ENCODE measurements around the gene PPP1R37. TPM values are rescaled to one million over a fixed set of nuclear protein-coding genes. Genes with fewer than 3 reads are reported as not detected.

PPP1R37 gene
- total and polyA plus RNA-seq, 2 of the 8 experiments (the other 6 are each of a cell fraction or from before 2014, with no cell fraction given), result 14.6 to 25.7 TPM

GRCh38 chr19:45146251-45146650 lies 53.3 kb downstream of the PPP1R37 start:
- H4K20me1 ChIP-seq (replicated peaks in 1 of 2; ENCODE audit: control insufficient read depth in 1 of 2, insufficient read depth in 2 of 2, low read length in 2 of 2), result peaks cover 0 to 20% of the 10 kb centered on the region in 2 experiments
- H2BK5ac ChIP-seq (ENCODE audit: low read depth, low read length), result no peak overlapping the region
- no peak overlapping the region for H2BK20ac ChIP-seq (ENCODE audit: low read length)
- H3K27me3 ChIP-seq (replicated peaks in 1 of 4; ENCODE audit: control insufficient read depth in 3 of 4, extremely low read depth in 1 of 4, insufficient read depth in 3 of 4, low read length in 3 of 4), result peaks cover 0 to 3% (median 1%) of the 10 kb centered on the region in 4 experiments; a peak in 2 of 7 replicates
- no peak overlapping the region for H3K9ac ChIP-seq (replicated peaks in 1 of 4; ENCODE audit: extremely low read depth in 1 of 4, low read depth in 3 of 4, low read length in 3 of 4)
- WGBS, 2 experiments (ENCODE audit: extremely low coverage in 1 of 2, insufficient coverage in 1 of 2, insufficient read length in 1 of 2, insufficient replicate concordance in 2 of 2, low coverage in 1 of 2, low lambda C conversion rate in 2 of 2, missing lambda C conversion rate in 1 of 2), result 90% methylated on average over 9 of the region's 13 CpGs; no CpG with 5 or more reads in 1 of the 2 experiments
- H3K4me2 ChIP-seq (ENCODE audit: insufficient read depth in 1 of 2, low read depth in 2 of 2, low read length in 2 of 2), result no peak overlapping the region
- H2BK15ac ChIP-seq (ENCODE audit: low read length), result no peak overlapping the region
- no peak overlapping the region for H4K91ac ChIP-seq (replicated peaks; ENCODE audit: insufficient read length, low read length)
- no peak overlapping the region for H2BK12ac ChIP-seq (ENCODE audit: low read depth, low read length)
- H4K5ac ChIP-seq (ENCODE audit: insufficient read length, low read depth, low read length), result no peak overlapping the region
- no peak overlapping the region for H3K4me3 ChIP-seq (ENCODE audit: extremely low read depth in 1 of 4, insufficient read depth in 2 of 4, low read depth in 3 of 4, low read length in 4 of 4)
- no peak overlapping the region for H3K4ac ChIP-seq (replicated peaks; ENCODE audit: insufficient read length, low read depth, low read length)
- no peak overlapping the region for H3K14ac ChIP-seq (ENCODE audit: insufficient read length)
- no peaks in the 10 kb centered on the region for H3K79me2 ChIP-seq (ENCODE audit: control insufficient read depth in 1 of 2, insufficient read depth in 2 of 2, low read length in 2 of 2)
- peaks cover 2 to 17% (median 7%) of the 10 kb centered on the region in 4 experiments; a peak in 5 of 8 replicates for H3K36me3 ChIP-seq (ENCODE audit: control insufficient read depth in 2 of 4, insufficient read depth in 4 of 4, low read length in 3 of 4)
- no peaks in the 10 kb centered on the region for H3K9me3 ChIP-seq (ENCODE audit: insufficient read depth in 2 of 2, low read depth in 1 of 2, low read length in 1 of 2)
- H2AFZ ChIP-seq (ENCODE audit: low read length), result no peak overlapping the region
- H2BK120ac ChIP-seq (replicated peaks; ENCODE audit: low read depth, low read length), result no peak overlapping the region
- no peak overlapping the region; the same call in none of the 2 replicates for H4K8ac ChIP-seq (ENCODE audit: extremely low read depth, insufficient read depth, low read length)
- H2AK5ac ChIP-seq (ENCODE audit: low read depth, low read length), result no peak overlapping the region
- no peaks in the 10 kb centered on the region; the same call in 1 of the 2 replicates for H3K79me1 ChIP-seq (ENCODE audit: low read depth, low read length)
- FAIRE-seq, result no peak
- H3K56ac ChIP-seq (replicated peaks; ENCODE audit: insufficient read length, low read depth, low read length), result no peak overlapping the region
- H3K23me2 ChIP-seq (ENCODE audit: low read depth, low read length), result no peaks in the 10 kb centered on the region
- no peak overlapping the region for H3K18ac ChIP-seq (ENCODE audit: extremely low read depth, low read length)
- H3K27ac ChIP-seq (ENCODE audit: low read depth, low read length), result no peak overlapping the region
- DNase-seq (ENCODE audit: low read depth in 1 of 2, low spot score in 2 of 2), result no peak
- CTCF ChIA-PET (ENCODE audit: partially characterized antibody), result interaction anchor here (0.6 to 5.6 kb wide), 14 partner anchors 9 to 193 kb away, joined by 3 to 44 read pairs (median 4); partner anchors contain the start of genes BLOC1S3 and NKPD1
- no peaks in the 10 kb centered on the region; a peak in 1 of 7 replicates for H3K4me1 ChIP-seq (replicated peaks in 1 of 4; ENCODE audit: control insufficient read depth in 3 of 4, insufficient read depth in 4 of 4, low read length in 3 of 4)
- TF ChIP-seq CHD1 (IDR thresholded peaks at IDR 0.05; ENCODE audit: low read depth, low read length) (no peak), CTCF (IDR thresholded peaks at IDR 0.05; ENCODE audit: control extremely low read depth in 1 of 3, insufficient read depth in 1 of 3, low read depth in 1 of 3, low read length in 3 of 3) (peak in 1 of 3 experiments; percentile 11; a peak in 1 of 4 replicates)
- POLR2A ChIA-PET (ENCODE audit: partially characterized antibody), result interaction anchor here (0.8 to 1.9 kb wide), 7 partner anchors 9 to 54 kb away, joined by 3 to 8 read pairs (median 5); partner anchors contain the start of genes NKPD1 and PPP1R37
- no peak overlapping the region for H3K23ac ChIP-seq (ENCODE audit: insufficient read length)
